CD4-positive, alpha-beta T cell (primary cell): ENCODE measurements around the gene KNDC1. TPM values are rescaled to one million over a fixed set of nuclear protein-coding genes. Genes with fewer than 3 reads are reported as not detected.

Experiments
- ATAC-seq: fragments of 200-7000 bp; cut with Tn5 transposase; one replicate; pipeline ENCODE4 v1.10.0; 2022; ENCODE audit warnings: mild to moderate bottlenecking; ENCODE audit not compliant: poor library complexity
- CTCF ChIA-PET: fragments of 350-600 bp; sonication (Branson Sonifier 250); formaldehyde crosslinking; loops from one replicate; lab custom pipeline; 2021; ENCODE audit warnings: antibody characterized with exemption, inconsistent platforms; lab: Charles Lee
- POLR2A ChIA-PET: fragments of 350-600 bp; sonication (Branson Sonifier 250); formaldehyde crosslinking; loops from one replicate; lab custom pipeline; 2021; ENCODE audit warnings: antibody characterized with exemption, inconsistent platforms; lab: Charles Lee
- DNase-seq, 14 experiments: peaks; one replicate each; pipeline ENCODE4 v3.0.0-alpha.2; 2013 to 2020; ENCODE audit warnings: mixed read lengths in 2 of 14
- H3K27ac ChIP-seq, 2 donors: one replicate each; pipeline versions ENCODE4 v1.5.1 to v1.7.0; 2013; ENCODE audit warnings: low read length in 2 of 2, low read depth in 1 of 2, mild to moderate bottlenecking in 1 of 2
- H3K27me3 ChIP-seq, 2 experiments: 1 replicate in 1 of 2; 2 replicates in 1 of 2; pipeline versions ENCODE4 v1.6.1 to v1.7.0; 2013; ENCODE audit warnings: low read length in 2 of 2, control low read depth in 1 of 2, mild to moderate bottlenecking in 1 of 2, moderate library complexity in 1 of 2; ENCODE audit not compliant: insufficient read depth in 2 of 2, control insufficient read depth in 1 of 2
- H3K36me3 ChIP-seq: one replicate; pipeline ENCODE4 v1.6.1; 2013; ENCODE audit warnings: low read length, control low read depth; ENCODE audit not compliant: insufficient read depth
- H3K4me1 ChIP-seq: one replicate; pipeline ENCODE4 v1.6.1; 2013; ENCODE audit warnings: low read length, control low read depth; ENCODE audit not compliant: insufficient read depth
- H3K4me3 ChIP-seq: one replicate; pipeline ENCODE4 v1.5.1; 2013; ENCODE audit warnings: mild to moderate bottlenecking, low read length, moderate library complexity
- H3K9me3 ChIP-seq, 2 experiments: 1 replicate in 1 of 2; 2 replicates in 1 of 2; pipeline versions ENCODE4 v1.6.1 to v1.7.0; 2013; ENCODE audit warnings: low read length in 2 of 2, mild to moderate bottlenecking in 2 of 2, control low read depth in 1 of 2, moderate library complexity in 1 of 2; ENCODE audit not compliant: control insufficient read depth in 1 of 2, insufficient read depth in 1 of 2
- H3K27ac Mint-ChIP-seq: one replicate; pipeline ENCODE4 v1.8.0; 2020; ENCODE audit warnings: mixed read lengths
- H3K27me3 Mint-ChIP-seq: one replicate; pipeline ENCODE4 v1.8.0; 2021; ENCODE audit warnings: mixed read lengths
- H3K36me3 Mint-ChIP-seq: one replicate; pipeline ENCODE4 v1.8.0; 2021; ENCODE audit warnings: low read depth, mixed read lengths
- H3K4me1 Mint-ChIP-seq: one replicate; pipeline ENCODE4 v1.8.0; 2021; ENCODE audit warnings: low read depth, mixed read lengths
- H3K4me3 Mint-ChIP-seq: one replicate; pipeline ENCODE4 v1.8.0; 2020; ENCODE audit warnings: mild to moderate bottlenecking, mixed read lengths
- H3K9me3 Mint-ChIP-seq: one replicate; pipeline ENCODE4 v1.8.0; 2020; ENCODE audit warnings: mixed read lengths
- intact Hi-C, 2 experiments: fragments of 100-400 bp; cut with DNase I in 1 of 2; cut with micrococcal nuclease in 1 of 2; formaldehyde crosslinking; loops; one replicate each; pipeline versions ENCODE4 v1.15.1 to v1.9.0; 2023 to 2025; cut with DNase I, micrococcal nuclease
- total RNA-seq, 174 experiments: library from RNA in 2 of 174; stranded (reverse) in 2 of 174; gene quantifications; one replicate each; pipeline ENCODE4 v1.2.3 and lab custom pipeline; 2021 to 2026
- TF ChIP-seq, protein P1 (sequence below): fragments of 200-600 bp; IDR thresholded peaks from one replicate; pipeline ENCODE4 v1.8.0; 2022; ENCODE audit warnings: antibody characterized with exemption, mild to moderate bottlenecking

KNDC1 gene
- total RNA-seq, 2 experiments from 2014 or later, result not detected

DNA sequence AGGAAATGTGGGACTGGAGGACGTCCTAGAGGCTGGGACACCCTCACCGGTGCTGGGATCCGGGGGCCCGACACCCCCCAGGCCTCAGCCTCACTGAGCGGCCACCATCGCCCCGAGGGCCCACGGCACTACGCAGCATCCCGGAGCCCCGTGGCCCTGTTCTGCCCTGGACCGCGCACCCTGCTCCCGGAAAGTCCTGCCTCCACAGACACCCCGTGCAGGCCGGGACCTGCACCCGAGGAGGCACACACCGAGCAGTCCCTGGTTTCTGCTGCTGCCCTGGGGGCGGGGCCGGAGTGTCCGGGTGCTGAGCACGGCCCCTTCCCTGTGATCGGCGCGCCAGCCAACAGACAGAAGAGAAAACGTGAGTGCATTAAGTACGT, 18.1 kb upstream of the KNDC1 start:
- Histone ChIP-seq H3K4me3 (no peak overlapping the region), H3K27ac (no peak overlapping the region), H3K9me3 (peaks cover 0 to 3% of the 10 kb centered on the region in 2 experiments), H3K4me1 (peaks cover 5% of the 10 kb centered on the region), H3K27me3 (peaks cover 8 to 9% of the 10 kb centered on the region in 2 experiments), H3K36me3 (no peaks in the 10 kb centered on the region)
- H3K27ac Mint-ChIP-seq, result no peak overlapping the region
- intact Hi-C loops, result loop anchor here (5.0 kb wide), 3 partner anchors 120 to 175 kb away; partner anchors contain the start of gene ADAM8 (in 1 of the 2)
- peaks cover 36% of the 10 kb centered on the region for H3K27me3 Mint-ChIP-seq
- H3K4me3 Mint-ChIP-seq, result no peak overlapping the region
- ChIA-PET CTCF (no interaction called here), POLR2A (no interaction called here)
- no peak for ATAC-seq
- H3K9me3 Mint-ChIP-seq, result no peaks in the 10 kb centered on the region
- TF ChIP-seq, protein P1, sequence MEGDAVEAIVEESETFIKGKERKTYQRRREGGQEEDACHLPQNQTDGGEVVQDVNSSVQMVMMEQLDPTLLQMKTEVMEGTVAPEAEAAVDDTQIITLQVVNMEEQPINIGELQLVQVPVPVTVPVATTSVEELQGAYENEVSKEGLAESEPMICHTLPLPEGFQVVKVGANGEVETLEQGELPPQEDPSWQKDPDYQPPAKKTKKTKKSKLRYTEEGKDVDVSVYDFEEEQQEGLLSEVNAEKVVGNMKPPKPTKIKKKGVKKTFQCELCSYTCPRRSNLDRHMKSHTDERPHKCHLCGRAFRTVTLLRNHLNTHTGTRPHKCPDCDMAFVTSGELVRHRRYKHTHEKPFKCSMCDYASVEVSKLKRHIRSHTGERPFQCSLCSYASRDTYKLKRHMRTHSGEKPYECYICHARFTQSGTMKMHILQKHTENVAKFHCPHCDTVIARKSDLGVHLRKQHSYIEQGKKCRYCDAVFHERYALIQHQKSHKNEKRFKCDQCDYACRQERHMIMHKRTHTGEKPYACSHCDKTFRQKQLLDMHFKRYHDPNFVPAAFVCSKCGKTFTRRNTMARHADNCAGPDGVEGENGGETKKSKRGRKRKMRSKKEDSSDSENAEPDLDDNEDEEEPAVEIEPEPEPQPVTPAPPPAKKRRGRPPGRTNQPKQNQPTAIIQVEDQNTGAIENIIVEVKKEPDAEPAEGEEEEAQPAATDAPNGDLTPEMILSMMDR, result no peak
- H3K36me3 Mint-ChIP-seq, result no peaks in the 10 kb centered on the region
- H3K4me1 Mint-ChIP-seq, result peaks cover 6% of the 10 kb centered on the region
- peak in 2 of 14 experiments; percentile 7 to 30 for DNase-seq

DNA sequence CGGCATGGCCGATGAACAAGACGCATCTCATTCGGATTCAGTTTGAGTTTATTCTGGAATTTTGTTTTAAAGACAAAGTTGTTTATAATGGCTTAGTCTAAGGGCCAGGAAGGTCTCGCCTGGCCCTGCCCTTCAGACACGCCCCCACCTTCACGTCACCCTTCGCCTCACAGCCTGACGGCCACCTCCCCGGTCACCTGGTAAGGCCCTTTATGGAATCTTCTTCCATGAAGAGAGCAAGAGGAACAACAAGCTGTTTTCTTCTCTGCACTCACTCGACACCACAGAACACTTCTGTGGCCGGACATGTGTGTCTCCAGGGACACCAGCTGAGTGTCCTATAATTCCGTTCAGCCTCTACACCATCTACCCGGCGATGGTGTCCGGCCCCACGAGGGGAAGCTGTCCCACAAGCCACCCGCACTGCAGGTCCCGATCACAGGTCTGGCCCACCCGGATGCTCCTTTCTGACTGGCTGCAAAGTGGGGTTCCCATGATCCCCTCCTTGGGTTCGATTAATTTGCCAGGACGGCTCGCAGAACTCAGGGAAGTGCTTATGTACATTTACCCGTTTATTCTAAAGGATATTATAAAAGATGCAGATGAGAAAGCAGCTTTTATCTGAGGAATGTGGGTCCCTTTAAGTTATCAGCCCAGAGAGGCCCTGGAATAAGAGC, 17.4 kb upstream of the KNDC1 start:
- POLR2A ChIA-PET, result no interaction called here
- no peak overlapping the region for H3K27ac Mint-ChIP-seq
- intact Hi-C loops, result loop anchor here (5.0 kb wide), 3 partner anchors 120 to 175 kb away; partner anchors contain the start of gene ADAM8 (in 1 of the 2)

DNA sequence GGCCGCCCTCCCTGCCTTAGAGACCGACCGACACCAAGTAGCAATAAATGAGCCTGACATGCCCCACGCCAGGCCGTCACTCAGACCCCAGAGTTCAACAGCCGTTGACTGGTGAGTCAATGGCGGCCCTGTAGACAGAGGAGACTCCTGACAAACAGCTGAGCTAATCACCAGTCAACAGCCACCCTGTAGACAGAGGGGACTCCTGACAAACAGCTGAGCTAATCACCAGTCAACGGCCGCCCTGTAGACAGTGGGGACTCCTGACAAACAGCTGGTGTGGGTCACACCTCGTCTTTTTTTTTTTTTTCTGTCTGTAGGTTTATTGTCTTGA, 16.9 kb upstream of the KNDC1 start:
- H3K4me3 ChIP-seq, result no peak overlapping the region
- H3K36me3 Mint-ChIP-seq, result no peaks in the 10 kb centered on the region
- H3K27me3 Mint-ChIP-seq, result peaks cover 48% of the 10 kb centered on the region
- intact Hi-C loops, result loop anchor here (5.0 kb wide), 3 partner anchors 119 to 174 kb away; partner anchors contain the start of gene ADAM8 (in 1 of the 2)
- DNase-seq (peak in 2 of 14 experiments; percentile 2 to 5), ATAC-seq (no peak)
- H3K27me3 ChIP-seq, result peaks cover 10 to 12% of the 10 kb centered on the region in 2 experiments
- H3K36me3 ChIP-seq, result no peaks in the 10 kb centered on the region
- no peak overlapping the region for H3K4me3 Mint-ChIP-seq
- peaks cover 5% of the 10 kb centered on the region for H3K9me3 Mint-ChIP-seq
- H3K27ac Mint-ChIP-seq, result no peak overlapping the region
- CTCF ChIA-PET, result interaction anchor here (0.6 to 1.6 kb wide), 3 partner anchors 132 to 1235 kb away, joined by 3 to 5 read pairs (median 3); no protein-coding TSS in a partner anchor
- H3K27ac ChIP-seq, result no peak overlapping the region
- TF ChIP-seq, protein P1, result no peak
- peaks cover 5% of the 10 kb centered on the region for H3K4me1 ChIP-seq
- POLR2A ChIA-PET, result no interaction called here
- peaks cover 6% of the 10 kb centered on the region for H3K4me1 Mint-ChIP-seq
- peaks cover 3% of the 10 kb centered on the region in 2 experiments for H3K9me3 ChIP-seq

More for the DNA sequence above, 17.4 kb upstream of the KNDC1 start:
- Histone ChIP-seq H3K4me1 (peaks cover 5% of the 10 kb centered on the region), H3K4me3 (no peak overlapping the region), H3K36me3 (no peaks in the 10 kb centered on the region), H3K27ac (no peak overlapping the region), H3K9me3 (peaks cover 0 to 3% of the 10 kb centered on the region in 2 experiments), H3K27me3 (peaks cover 10 to 12% of the 10 kb centered on the region in 2 experiments)
- ATAC-seq (no peak), DNase-seq (peak in 3 of 14 experiments; percentile 2 to 30 (median 4))
- peaks cover 43% of the 10 kb centered on the region for H3K27me3 Mint-ChIP-seq
- TF ChIP-seq, protein P1, result no peak
- no peak overlapping the region for H3K4me3 Mint-ChIP-seq
- CTCF ChIA-PET, result interaction anchor here (1.0 to 1.6 kb wide), 2 partner anchors 133 to 165 kb away, joined by 3 to 5 read pairs; no protein-coding TSS in a partner anchor
- peaks cover 4% of the 10 kb centered on the region for H3K9me3 Mint-ChIP-seq
- peaks cover 6% of the 10 kb centered on the region for H3K4me1 Mint-ChIP-seq
- H3K36me3 Mint-ChIP-seq, result no peaks in the 10 kb centered on the region
